Chondrocyte (in vitro differentiated cells): ENCODE measurements around the gene BICC1. TPM values are rescaled to one million over a fixed set of nuclear protein-coding genes. Genes with fewer than 3 reads are reported as not detected.

Experiments used
- DNase-seq: peaks from one replicate; pipeline ENCODE4 v3.0.0; 2021; ENCODE audit warnings: mixed read lengths, low spot score
- H3K27ac Mint-ChIP-seq: one replicate; pipeline ENCODE4 v1.8.0; 2021; ENCODE audit warnings: mild to moderate bottlenecking, moderate library complexity, mixed read lengths; ENCODE audit not compliant: unreplicated experiment
- H3K27me3 Mint-ChIP-seq: 2 replicates; pipeline ENCODE4 v1.8.0; 2021; ENCODE audit warnings: low read depth, mixed read lengths
- H3K36me3 Mint-ChIP-seq: 2 replicates; pipeline ENCODE4 v1.8.0; 2021; ENCODE audit warnings: low read depth, mixed read lengths
- H3K4me1 Mint-ChIP-seq: 2 replicates; pipeline ENCODE4 v1.8.0; 2021; ENCODE audit warnings: low read depth, mild to moderate bottlenecking, mixed read lengths
- H3K4me3 Mint-ChIP-seq: one replicate; pipeline ENCODE4 v1.8.0; 2021; ENCODE audit warnings: mild to moderate bottlenecking, moderate library complexity, mixed read lengths; ENCODE audit not compliant: unreplicated experiment
- H3K9me3 Mint-ChIP-seq: 2 replicates; pipeline ENCODE4 v1.8.0; 2021; ENCODE audit warnings: low read depth, mixed read lengths
- CTCF ChIP-seq: fragments of 200-600 bp; sonication (generic); IDR thresholded peaks from 2 replicates; pipeline ENCODE4 v1.5.0; 2021; ENCODE audit warnings: antibody characterized with exemption, mild to moderate bottlenecking, moderate library complexity
- long read RNA-seq: library from polyadenylated mRNA; stranded (forward); transcript quantifications from one replicate; pipeline ENCODE4 v2.0.0, GENCODE V29; 2021
- total RNA-seq: library from RNA; stranded (reverse); gene quantifications from 3 replicates; pipeline ENCODE4 v1.2.1, GENCODE V29; 2021

Gene BICC1, protein sequence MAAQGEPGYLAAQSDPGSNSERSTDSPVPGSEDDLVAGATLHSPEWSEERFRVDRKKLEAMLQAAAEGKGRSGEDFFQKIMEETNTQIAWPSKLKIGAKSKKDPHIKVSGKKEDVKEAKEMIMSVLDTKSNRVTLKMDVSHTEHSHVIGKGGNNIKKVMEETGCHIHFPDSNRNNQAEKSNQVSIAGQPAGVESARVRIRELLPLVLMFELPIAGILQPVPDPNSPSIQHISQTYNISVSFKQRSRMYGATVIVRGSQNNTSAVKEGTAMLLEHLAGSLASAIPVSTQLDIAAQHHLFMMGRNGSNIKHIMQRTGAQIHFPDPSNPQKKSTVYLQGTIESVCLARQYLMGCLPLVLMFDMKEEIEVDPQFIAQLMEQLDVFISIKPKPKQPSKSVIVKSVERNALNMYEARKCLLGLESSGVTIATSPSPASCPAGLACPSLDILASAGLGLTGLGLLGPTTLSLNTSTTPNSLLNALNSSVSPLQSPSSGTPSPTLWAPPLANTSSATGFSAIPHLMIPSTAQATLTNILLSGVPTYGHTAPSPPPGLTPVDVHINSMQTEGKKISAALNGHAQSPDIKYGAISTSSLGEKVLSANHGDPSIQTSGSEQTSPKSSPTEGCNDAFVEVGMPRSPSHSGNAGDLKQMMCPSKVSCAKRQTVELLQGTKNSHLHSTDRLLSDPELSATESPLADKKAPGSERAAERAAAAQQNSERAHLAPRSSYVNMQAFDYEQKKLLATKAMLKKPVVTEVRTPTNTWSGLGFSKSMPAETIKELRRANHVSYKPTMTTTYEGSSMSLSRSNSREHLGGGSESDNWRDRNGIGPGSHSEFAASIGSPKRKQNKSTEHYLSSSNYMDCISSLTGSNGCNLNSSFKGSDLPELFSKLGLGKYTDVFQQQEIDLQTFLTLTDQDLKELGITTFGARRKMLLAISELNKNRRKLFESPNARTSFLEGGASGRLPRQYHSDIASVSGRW
- total RNA-seq, result 32.2 to 51.1 TPM (median 32.4 TPM) in 3 replicates
- long read RNA-seq, full-length matches to known transcripts, result 2 of 6 reads
- long read RNA-seq, partial matches to known transcripts, result 0 of 6 reads
- long read RNA-seq, other reads (novel, unspliced or antisense), result 4 of 6 reads

DNA sequence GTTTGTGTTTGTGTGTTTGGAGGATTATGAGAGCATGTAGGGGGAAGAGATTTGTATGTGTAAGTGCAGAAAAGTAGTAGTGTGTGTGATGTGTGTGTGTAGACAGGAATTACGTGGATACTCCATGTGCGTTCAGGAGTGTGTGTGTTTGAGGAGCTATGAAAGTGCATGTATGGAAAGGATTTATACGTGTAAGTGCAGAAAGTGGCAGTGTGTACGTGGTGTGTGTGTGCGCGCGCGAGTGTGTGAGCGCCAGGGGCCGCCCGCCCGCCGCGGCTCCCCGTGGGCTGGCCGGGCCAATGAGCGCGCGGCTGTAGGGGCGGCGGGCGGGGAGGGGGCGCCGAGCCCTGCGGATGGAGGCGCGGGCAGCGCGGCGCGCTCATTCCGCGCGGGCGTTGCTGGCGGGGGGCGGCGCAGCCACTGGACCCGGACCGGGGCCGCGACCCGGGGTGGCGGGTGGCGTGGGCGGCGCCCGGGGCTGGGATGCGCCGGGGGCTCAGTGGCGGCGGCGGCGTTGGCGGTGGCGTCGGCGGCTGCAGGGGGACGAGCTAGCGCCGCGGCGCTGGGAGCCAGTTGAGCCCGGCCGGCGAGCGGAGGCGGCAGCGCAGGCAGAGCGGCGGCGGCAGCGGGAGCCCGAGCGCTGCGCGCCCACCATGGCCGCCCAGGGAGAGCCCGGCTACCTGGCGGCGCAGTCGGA is at the start of gene BICC1:
BICC1 (plus strand) TSS at position 382 of the 697 bp plus-strand sequence; CDS start at position 654, 272 bp downstream.
- H3K9me3 Mint-ChIP-seq, result no peaks in the 10 kb centered on the region
- H3K4me3 Mint-ChIP-seq, result peak within 1 kb of the TSS; percentile 95
- DNase-seq, result peak; percentile 85
- H3K4me1 Mint-ChIP-seq, result peaks cover 43% of the 10 kb centered on the region
- peak; percentile 43 for TF ChIP-seq CTCF
- peak within 1 kb of the TSS; percentile 94 for H3K27ac Mint-ChIP-seq
- no peaks in the 10 kb centered on the region for H3K36me3 Mint-ChIP-seq
- H3K27me3 Mint-ChIP-seq, result no peaks in the 10 kb centered on the region

- Mint-ChIP-seq H3K4me3 (no peak overlapping the region), H3K27me3 (no peaks in the 10 kb centered on the region), H3K9me3 (peaks cover 12% of the 10 kb centered on the region), H3K27ac (no peak overlapping the region), H3K36me3 (peaks cover 2% of the 10 kb centered on the region), H3K4me1 (peaks cover 40% of the 10 kb centered on the region)
- TF ChIP-seq CTCF, result no peak
- no peak for DNase-seq
These were observed 47.7 kb upstream of the BICC1 start for GRCh38 chr10:58464956-58465355.

DNA sequence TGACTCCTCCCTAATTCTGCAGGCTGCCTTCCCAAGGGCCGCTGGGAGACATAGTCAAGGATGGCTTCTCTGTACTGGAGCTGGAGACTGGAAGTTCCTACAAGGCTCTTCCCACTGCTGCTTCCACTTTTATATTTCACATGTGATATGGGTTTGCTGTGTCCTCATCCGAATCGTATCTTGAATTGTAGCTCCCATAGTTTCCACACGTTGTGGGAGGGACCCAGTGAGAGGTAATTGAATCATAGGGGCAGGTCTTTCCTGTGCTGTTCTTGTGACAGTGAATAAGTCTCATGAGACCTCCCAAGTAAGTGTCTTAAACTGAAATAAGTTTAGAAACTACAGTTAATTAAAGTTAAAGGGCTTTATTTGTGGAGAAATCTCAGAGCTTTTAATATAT is 47.0 kb upstream of the BICC1 start:
- Mint-ChIP-seq H3K4me3 (no peak overlapping the region), H3K4me1 (peaks cover 46% of the 10 kb centered on the region), H3K9me3 (peaks cover 9% of the 10 kb centered on the region), H3K27me3 (no peaks in the 10 kb centered on the region), H3K27ac (no peak overlapping the region), H3K36me3 (peaks cover 3% of the 10 kb centered on the region)
- no peak for TF ChIP-seq CTCF
- DNase-seq, result no peak

GRCh38 chr10:58467931-58468635 is 44.6 kb upstream of the BICC1 start:
- Mint-ChIP-seq H3K4me3 (no peak overlapping the region), H3K36me3 (peaks cover 1% of the 10 kb centered on the region), H3K4me1 (peaks cover 61% of the 10 kb centered on the region), H3K9me3 (peaks cover 5% of the 10 kb centered on the region), H3K27me3 (no peaks in the 10 kb centered on the region), H3K27ac (peak overlapping the region; percentile 62)
- DNase-seq, result no peak
- TF ChIP-seq CTCF, result no peak
